ENCODE data around the gene ITSN2.

Gene ITSN2

DNA sequence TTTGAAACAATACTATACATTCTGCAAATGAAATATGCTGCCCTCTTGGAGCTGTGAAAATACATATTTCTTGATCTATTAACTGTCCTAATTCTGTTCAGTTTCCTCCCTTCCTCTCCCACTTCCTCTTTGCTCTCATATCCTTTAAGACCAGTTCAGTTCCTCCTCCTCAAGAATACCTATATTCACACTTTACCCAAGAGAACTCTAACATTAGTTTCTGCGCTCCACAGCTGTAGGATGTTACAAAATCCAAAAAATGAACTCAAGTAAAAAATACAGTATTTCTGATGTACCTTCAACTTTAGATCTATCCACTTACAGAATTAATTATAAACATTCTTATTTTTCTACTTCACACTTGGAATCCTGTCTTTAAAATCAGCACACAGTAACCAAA is 5.4 kb downstream of the ITSN2 start:
- H3K27me3 ChIP-seq (ENCODE audit: insufficient read depth, low read length) = no peaks in the 10 kb centered on the region

DNA sequence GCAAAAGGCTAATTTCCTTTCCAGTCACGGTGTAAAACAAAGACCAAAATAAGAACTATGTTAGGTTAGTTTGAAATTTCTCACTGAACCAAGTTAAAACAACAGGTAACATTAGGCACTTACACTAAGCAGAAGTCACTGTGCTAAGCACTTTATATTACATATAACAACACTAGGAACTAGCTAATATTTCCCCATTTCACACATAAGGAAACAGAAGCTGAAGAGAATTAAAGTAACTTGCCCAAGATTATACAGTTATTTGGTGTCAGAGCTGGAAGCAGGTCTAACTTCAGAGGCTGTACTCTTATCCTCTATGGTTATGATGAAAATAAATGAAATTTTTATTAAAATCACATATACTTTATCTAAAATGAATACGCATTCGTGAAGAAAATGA is 5.9 kb downstream of the ITSN2 start:
- H3K27me3 ChIP-seq (ENCODE audit: insufficient read depth, low read length) = no peaks in the 10 kb centered on the region
- peaks cover 11% of the 10 kb centered on the region for H3K4me1 ChIP-seq (ENCODE audit: insufficient read depth, low read length)
- no peaks in the 10 kb centered on the region for H3K9me3 ChIP-seq (ENCODE audit: low read length)
- no peak overlapping the region for H3K4me3 ChIP-seq (ENCODE audit: low read length)
- no peak overlapping the region for H2AFZ ChIP-seq (ENCODE audit: low read depth, low read length)
- no peaks in the 10 kb centered on the region for H3K36me3 ChIP-seq (ENCODE audit: insufficient read depth, low read length)

More for the DNA sequence above, 5.4 kb downstream of the ITSN2 start:
- H2AFZ ChIP-seq (ENCODE audit: low read depth, low read length) = no peak overlapping the region
- H3K4me1 ChIP-seq (ENCODE audit: insufficient read depth, low read length) = peaks cover 14% of the 10 kb centered on the region
- H3K36me3 ChIP-seq (ENCODE audit: insufficient read depth, low read length) = no peaks in the 10 kb centered on the region
- H3K9me3 ChIP-seq (ENCODE audit: low read length) = no peaks in the 10 kb centered on the region
- H3K4me3 ChIP-seq (ENCODE audit: low read length) = no peak overlapping the region

DNA sequence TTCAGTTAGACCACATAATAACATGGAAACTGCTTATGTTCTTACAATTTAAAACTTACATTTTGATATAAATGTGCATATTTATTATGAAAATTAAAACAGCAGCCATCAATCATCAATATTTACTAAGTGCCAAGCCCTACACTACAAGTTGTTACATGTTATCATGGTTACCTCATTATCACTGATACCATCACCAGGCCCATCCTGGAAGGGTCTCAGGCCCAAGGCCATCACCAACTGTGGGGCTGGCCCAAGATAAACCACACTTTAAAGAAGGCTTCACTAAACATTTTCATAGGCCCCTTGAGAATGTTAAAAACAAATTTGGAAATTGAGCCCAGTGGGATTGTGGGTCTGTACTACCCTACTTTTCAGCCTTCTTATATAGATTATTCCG is 6.4 kb downstream of the ITSN2 start:
- Histone ChIP-seq H3K4me3 (ENCODE audit: low read length) (no peak overlapping the region), H3K36me3 (ENCODE audit: insufficient read depth, low read length) (no peaks in the 10 kb centered on the region), H2AFZ (ENCODE audit: low read depth, low read length) (no peak overlapping the region), H3K4me1 (ENCODE audit: insufficient read depth, low read length) (peaks cover 8% of the 10 kb centered on the region), H3K27me3 (ENCODE audit: insufficient read depth, low read length) (no peaks in the 10 kb centered on the region), H3K9me3 (ENCODE audit: low read length) (no peaks in the 10 kb centered on the region)

DNA sequence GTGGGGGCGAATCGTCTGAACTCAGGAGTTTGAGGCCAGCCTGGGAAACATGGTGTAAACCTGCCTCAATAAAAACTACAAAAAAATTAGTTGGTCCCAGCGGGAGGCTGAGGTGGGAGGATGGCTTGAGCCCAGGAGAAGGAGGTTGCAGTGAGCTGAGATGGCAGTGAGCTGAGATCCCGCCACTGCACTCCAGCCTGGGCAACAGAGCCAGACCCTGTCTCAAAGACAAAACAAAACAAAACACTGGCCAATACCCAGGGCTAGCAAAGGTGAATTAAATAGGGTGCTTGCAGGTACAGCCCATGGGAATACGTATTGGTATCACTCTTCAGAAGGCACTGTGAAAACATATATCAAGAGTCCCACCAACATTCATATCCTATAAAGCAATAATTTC is 7.0 kb downstream of the ITSN2 start:
- no peaks in the 10 kb centered on the region for H3K36me3 ChIP-seq (ENCODE audit: insufficient read depth, low read length)
- H3K27me3 ChIP-seq (ENCODE audit: insufficient read depth, low read length) = no peaks in the 10 kb centered on the region
- no peak overlapping the region for H2AFZ ChIP-seq (ENCODE audit: low read depth, low read length)
- no peak overlapping the region for H3K4me3 ChIP-seq (ENCODE audit: low read length)
- no peaks in the 10 kb centered on the region for H3K9me3 ChIP-seq (ENCODE audit: low read length)
- H3K4me1 ChIP-seq (ENCODE audit: insufficient read depth, low read length) = peaks cover 7% of the 10 kb centered on the region

DNA sequence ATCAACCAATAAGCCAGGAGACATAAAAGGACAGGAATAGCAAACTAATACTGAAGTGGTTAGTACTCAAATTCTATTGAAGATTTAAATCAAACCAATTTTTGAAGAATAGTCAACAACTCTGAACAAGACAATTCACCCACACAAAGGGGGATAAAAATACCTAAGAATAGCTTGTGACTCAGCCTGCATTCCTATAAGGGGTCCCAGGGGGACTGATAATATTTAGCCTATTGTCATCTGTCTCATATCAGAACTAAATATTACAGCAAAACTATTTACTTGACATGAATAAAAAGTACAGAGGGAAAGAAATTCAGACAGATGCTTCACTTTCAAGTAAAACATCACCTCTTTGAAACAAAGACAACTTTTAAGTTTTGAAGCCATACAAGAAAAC is 7.7 kb downstream of the ITSN2 start:
- Histone ChIP-seq H3K9me3 (ENCODE audit: low read length) (no peaks in the 10 kb centered on the region), H3K4me3 (ENCODE audit: low read length) (no peak overlapping the region), H3K36me3 (ENCODE audit: insufficient read depth, low read length) (no peaks in the 10 kb centered on the region), H3K4me1 (ENCODE audit: insufficient read depth, low read length) (peaks cover 7% of the 10 kb centered on the region), H3K27me3 (ENCODE audit: insufficient read depth, low read length) (no peaks in the 10 kb centered on the region), H2AFZ (ENCODE audit: low read depth, low read length) (no peak overlapping the region)

DNA sequence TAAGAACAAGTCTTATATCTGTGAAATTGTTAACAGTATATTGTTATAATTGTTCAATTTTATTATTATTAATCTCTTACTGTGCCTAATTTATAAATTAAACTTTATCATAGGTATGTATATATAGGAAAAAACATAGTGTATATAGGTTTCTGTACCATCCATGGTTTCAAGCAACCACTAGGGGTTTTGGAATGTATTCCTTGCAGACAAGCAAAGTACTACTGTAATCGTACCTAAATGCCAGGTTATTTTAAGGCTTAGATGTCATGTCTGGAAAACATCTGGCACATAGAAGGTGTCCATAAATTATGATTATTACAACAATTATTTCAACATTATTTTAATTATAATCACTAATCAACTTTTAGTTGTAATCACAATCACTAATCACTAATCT is 8.4 kb downstream of the ITSN2 start:
- no peaks in the 10 kb centered on the region for H3K27me3 ChIP-seq (ENCODE audit: insufficient read depth, low read length)
- no peaks in the 10 kb centered on the region for H3K36me3 ChIP-seq (ENCODE audit: insufficient read depth, low read length)
- H3K4me3 ChIP-seq (ENCODE audit: low read length) = no peak overlapping the region
- peaks cover 7% of the 10 kb centered on the region for H3K4me1 ChIP-seq (ENCODE audit: insufficient read depth, low read length)
- H2AFZ ChIP-seq (ENCODE audit: low read depth, low read length) = no peak overlapping the region
- H3K9me3 ChIP-seq (ENCODE audit: low read length) = no peaks in the 10 kb centered on the region

DNA sequence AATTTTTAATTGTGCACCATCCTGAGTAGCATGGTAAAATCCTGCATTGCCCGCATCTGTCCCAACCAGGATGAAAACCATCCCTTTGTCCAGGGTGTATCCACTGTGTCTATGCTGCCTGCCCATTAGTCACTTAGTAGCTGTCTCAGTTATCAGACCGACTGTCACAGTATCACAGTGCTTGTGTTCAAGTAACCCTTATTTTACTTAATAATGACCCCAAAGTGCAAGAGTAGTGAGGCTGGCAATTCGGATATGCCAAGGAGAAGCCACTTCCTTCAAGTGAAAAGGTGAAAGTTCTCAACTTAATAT is 8.8 kb downstream of the ITSN2 start:
- Histone ChIP-seq H3K27me3 (ENCODE audit: insufficient read depth, low read length) (no peaks in the 10 kb centered on the region), H3K36me3 (ENCODE audit: insufficient read depth, low read length) (no peaks in the 10 kb centered on the region), H3K4me3 (ENCODE audit: low read length) (no peak overlapping the region), H3K9me3 (ENCODE audit: low read length) (no peaks in the 10 kb centered on the region), H2AFZ (ENCODE audit: low read depth, low read length) (no peak overlapping the region), H3K4me1 (ENCODE audit: insufficient read depth, low read length) (peaks cover 7% of the 10 kb centered on the region)

DNA sequence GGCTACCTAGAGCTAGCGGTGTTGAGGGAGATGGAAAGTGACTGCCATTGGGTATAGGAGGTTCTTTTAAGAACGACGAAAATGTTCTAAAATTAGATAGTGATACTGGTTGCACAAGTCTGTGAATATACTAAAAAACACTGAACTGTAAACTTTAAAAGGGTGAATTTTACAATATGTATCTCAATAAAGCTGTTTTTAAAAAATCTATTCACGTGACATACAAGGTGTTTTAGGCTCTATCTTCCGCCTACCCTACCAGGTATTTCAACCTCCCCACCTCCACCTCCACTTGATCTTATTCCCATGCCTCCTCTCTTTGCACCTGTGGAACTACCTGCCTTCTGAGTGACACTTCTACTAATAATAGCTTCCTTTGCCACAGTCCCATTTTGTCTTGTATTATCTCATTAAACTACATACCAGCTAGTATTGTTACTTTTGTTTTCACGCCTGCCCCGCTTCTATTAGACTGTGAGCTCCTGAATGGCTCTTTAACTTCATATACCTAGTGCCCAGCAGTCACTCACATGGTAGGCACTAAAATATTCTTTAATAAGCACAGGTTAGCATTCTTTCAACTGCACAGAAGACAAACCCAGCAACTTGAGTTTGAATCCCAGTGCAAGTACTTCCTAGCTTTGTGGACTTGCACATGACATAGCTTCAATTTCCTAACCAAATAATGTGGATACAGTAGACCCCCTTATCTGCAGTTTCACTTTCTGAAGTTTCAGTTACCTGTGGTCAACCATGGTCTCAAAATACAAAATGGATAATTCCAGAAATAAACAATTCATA is 9.3 kb downstream of the ITSN2 start:
- no peaks in the 10 kb centered on the region for H3K27me3 ChIP-seq (ENCODE audit: insufficient read depth, low read length)
- no peak overlapping the region for H3K4me3 ChIP-seq (ENCODE audit: low read length)
- H2AFZ ChIP-seq (ENCODE audit: low read depth, low read length) = no peak overlapping the region
- no peaks in the 10 kb centered on the region for H3K36me3 ChIP-seq (ENCODE audit: insufficient read depth, low read length)
- peaks cover 7% of the 10 kb centered on the region for H3K4me1 ChIP-seq (ENCODE audit: insufficient read depth, low read length)
- no peaks in the 10 kb centered on the region for H3K9me3 ChIP-seq (ENCODE audit: low read length)

DNA sequence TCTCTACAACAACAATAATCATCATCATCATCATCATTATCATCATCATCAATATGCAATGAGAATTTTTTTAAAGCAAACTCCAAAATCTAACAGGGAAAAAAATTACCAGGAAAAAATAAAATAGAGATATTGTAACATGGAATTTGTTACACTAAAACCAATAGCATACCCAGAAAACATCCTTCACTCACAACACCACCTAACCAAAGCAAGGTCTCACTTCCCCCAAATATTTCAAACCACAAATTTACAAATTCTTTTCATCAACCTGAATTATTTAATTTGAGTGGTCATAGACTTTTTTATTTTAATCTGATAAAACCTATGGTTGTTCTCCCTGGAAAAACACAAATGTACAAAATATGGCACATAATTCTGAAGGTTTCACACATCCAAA is 11.2 kb downstream of the ITSN2 start:
- H3K27me3 ChIP-seq (ENCODE audit: insufficient read depth, low read length) = no peaks in the 10 kb centered on the region
- H3K36me3 ChIP-seq (ENCODE audit: insufficient read depth, low read length) = no peaks in the 10 kb centered on the region
- H3K4me1 ChIP-seq (ENCODE audit: insufficient read depth, low read length) = peaks cover 7% of the 10 kb centered on the region
- no peak overlapping the region for H3K4me3 ChIP-seq (ENCODE audit: low read length)
- no peak overlapping the region for H2AFZ ChIP-seq (ENCODE audit: low read depth, low read length)
- H3K9me3 ChIP-seq (ENCODE audit: low read length) = no peaks in the 10 kb centered on the region

DNA sequence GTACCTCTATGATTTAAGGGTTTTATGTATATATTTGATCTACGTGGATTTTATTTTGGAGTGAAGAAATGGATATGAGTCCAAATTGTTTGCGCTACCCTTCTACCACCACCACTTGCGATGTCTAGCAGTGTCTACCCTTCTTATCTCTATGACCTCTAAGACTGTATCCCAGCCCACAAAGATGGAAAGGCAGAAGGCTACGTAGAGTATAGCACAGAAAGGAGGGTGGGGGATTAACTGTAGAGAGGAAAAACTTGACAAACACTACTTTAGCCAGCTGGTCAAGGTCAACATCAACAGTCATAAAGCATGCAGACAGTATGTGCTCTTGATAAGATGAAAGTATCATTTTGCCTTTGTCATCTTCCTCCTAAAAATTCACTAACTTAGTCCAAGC is 14.4 kb downstream of the ITSN2 start:
- Histone ChIP-seq H3K4me3 (ENCODE audit: low read length) (no peak overlapping the region), H2AFZ (ENCODE audit: low read depth, low read length) (no peak overlapping the region), H3K36me3 (ENCODE audit: insufficient read depth, low read length) (no peaks in the 10 kb centered on the region), H3K4me1 (ENCODE audit: insufficient read depth, low read length) (no peaks in the 10 kb centered on the region), H3K27me3 (ENCODE audit: insufficient read depth, low read length) (no peaks in the 10 kb centered on the region), H3K9me3 (ENCODE audit: low read length) (no peaks in the 10 kb centered on the region)

DNA sequence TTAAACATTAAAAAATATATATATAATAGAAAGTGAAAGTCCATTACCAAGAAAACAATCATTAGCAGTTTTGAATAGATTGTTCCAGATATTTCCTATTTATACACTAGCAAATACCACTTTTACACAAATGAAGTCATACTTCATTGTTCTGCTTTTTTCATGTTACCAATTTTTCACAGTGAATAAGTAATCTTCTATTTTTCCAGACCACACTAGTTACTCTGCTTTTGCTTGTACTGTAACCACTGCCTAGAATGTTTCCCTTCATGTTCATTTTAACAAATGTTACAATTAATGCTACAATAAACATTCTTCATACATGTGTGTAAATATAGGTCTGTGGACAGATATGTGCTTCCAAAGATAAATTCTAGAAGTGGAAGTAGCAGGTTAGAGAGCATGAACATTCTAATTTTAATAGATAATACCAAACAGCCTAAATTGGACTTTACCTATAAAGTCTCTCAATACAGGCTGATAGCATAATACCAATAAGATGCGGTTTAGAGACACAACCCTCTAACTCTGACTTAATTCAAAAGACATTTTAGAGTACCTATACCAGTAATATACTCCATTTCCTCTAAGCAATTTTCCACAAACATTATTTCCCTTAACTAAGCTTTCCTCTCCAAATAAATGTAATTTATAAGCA is 17.0 kb downstream of the ITSN2 start:
- Histone ChIP-seq H3K36me3 (ENCODE audit: insufficient read depth, low read length) (no peaks in the 10 kb centered on the region), H2AFZ (ENCODE audit: low read depth, low read length) (no peak overlapping the region), H3K4me3 (ENCODE audit: low read length) (no peak overlapping the region), H3K9me3 (ENCODE audit: low read length) (no peaks in the 10 kb centered on the region), H3K27me3 (ENCODE audit: insufficient read depth, low read length) (no peaks in the 10 kb centered on the region), H3K4me1 (ENCODE audit: insufficient read depth, low read length) (no peaks in the 10 kb centered on the region)

DNA sequence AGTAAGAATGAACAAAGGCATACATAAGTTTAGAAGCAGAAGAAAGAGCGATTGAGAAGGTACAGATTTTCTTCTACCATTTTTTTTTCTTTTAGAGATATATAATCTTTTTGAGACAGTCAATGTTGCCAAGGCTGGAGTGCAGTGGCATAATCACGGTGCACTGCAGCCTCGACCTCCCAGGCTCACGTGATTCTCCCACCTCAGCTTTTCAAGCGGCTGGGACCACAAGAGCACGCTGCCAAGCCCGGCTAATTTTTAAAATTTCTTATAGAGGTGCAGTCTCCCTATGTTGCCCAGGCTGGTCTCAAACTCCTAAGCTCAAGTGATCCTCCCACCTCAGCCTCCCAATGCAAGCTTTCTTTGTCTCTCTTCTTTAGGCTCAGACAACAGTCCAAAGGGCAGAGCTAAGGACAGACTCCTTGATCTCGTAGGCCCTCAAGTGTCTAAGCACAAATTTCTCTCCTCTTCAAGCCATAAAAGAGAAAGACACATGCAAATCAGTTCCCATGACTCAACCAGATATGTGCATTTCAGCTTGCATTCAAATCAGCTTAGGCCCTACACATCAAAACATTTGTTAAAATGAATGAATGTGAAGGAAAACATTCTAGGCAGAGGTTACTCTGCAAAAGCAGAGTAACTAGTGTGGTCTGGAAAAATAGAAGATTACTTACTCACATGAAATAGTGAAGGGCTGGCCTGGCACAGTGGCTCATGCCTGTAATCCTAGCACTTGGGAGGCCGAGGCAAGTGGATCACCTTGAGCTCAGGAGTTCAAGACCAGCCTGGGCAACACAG is 18.0 kb downstream of the ITSN2 start:
- Histone ChIP-seq H2AFZ (ENCODE audit: low read depth, low read length) (no peak overlapping the region), H3K4me3 (ENCODE audit: low read length) (no peak overlapping the region), H3K36me3 (ENCODE audit: insufficient read depth, low read length) (no peaks in the 10 kb centered on the region), H3K9me3 (ENCODE audit: low read length) (no peaks in the 10 kb centered on the region), H3K4me1 (ENCODE audit: insufficient read depth, low read length) (no peaks in the 10 kb centered on the region), H3K27me3 (ENCODE audit: insufficient read depth, low read length) (no peaks in the 10 kb centered on the region)

DNA sequence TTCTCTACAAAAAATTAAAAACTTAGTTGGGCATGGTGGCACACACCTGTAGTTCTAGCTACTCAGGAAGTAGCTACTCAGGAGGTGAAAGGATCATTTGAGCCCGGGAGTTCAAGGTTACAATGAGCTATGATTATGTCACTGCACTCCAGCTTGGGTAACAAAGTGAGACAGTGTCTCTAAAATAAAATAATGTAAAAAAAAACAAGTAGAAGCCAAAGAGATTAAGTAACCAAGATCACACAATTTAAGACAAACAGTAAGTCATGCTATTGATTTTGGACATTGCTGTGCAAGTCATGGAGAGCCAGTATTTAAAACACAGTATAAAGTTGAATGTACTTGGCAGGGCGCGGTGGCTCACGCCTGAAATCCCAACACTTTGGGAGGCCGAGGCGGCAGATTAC is 20.5 kb downstream of the ITSN2 start:
- Histone ChIP-seq H3K9me3 (ENCODE audit: low read length) (no peaks in the 10 kb centered on the region), H2AFZ (ENCODE audit: low read depth, low read length) (no peak overlapping the region), H3K4me1 (ENCODE audit: insufficient read depth, low read length) (no peaks in the 10 kb centered on the region), H3K27me3 (ENCODE audit: insufficient read depth, low read length) (no peaks in the 10 kb centered on the region), H3K4me3 (ENCODE audit: low read length) (no peak overlapping the region), H3K36me3 (ENCODE audit: insufficient read depth, low read length) (no peaks in the 10 kb centered on the region)

Measured in neuron (in vitro differentiated cells).